Measurements from ENCODE around the gene GPAT3.
"Not testable (repeated sequence)": the region's sequence is repeated elsewhere in the genome, so short reads cannot be mapped to it uniquely, and the experiment has no call there.

GPAT3 gene

DNA sequence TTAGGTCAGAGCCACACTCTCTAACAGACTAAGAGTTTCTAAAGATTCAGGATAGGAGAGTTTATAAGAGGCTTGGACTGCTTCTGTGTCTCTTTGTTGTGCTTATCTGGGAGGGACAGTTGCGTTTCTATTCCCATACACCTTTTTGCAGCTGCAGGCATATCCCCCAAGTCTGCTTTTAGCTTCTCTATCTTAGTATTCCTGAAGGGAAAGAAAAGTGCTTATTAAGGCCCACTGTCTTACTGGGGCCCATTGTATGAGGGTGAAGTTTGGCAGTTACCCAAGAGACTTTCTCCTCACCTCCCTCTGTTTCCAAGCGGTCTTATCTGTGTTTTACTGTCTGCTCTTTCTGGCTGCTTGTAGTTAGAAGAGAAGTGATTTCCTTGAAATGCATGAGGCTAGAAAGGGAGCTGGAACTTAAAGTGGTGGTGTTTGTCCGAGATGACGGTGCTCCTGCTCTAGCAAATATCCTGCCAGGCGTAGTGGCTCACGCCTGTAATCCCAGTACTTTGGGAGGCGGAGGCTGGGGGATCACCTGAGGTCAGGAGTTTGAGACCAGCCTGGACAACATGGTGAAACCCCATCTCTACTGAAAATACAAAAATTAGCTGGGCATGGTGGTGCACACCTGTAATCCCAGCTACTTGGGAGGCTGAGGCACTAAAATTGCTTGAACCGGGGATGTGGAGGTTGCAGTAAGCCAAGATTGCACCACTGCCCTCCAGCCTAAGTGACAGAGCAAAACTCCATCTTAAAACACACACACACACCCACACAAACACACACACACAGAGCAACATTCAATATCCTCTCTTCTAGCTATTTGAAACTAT, 39.6 kb upstream of the GPAT3 start:
- not testable (repeated sequence) for H3K9ac ChIP-seq (ENCODE audit: low read length); H3K36me3 ChIP-seq (ENCODE audit: control insufficient read depth in 1 of 2, insufficient read depth in 2 of 2, low read length in 2 of 2); H3K27me3 ChIP-seq (ENCODE audit: insufficient read depth, low read length); H2BK5ac ChIP-seq (ENCODE audit: low read depth, low read length, poor library complexity); H3K4me1 ChIP-seq (ENCODE audit: control insufficient read depth in 1 of 2, insufficient read depth in 2 of 2, low read length in 2 of 2); H3K4me2 ChIP-seq (ENCODE audit: low read length); H3K79me1 ChIP-seq (ENCODE audit: low read length); H3K4me3 ChIP-seq (ENCODE audit: low read depth, low read length); H4K8ac ChIP-seq (ENCODE audit: low read depth, low read length); DNase-seq; H3K18ac ChIP-seq (ENCODE audit: low read length); H2BK12ac ChIP-seq (ENCODE audit: low read length); H2AK5ac ChIP-seq (ENCODE audit: low read length); H4K12ac ChIP-seq (ENCODE audit: low read depth, low read length); H3K79me2 ChIP-seq (ENCODE audit: control insufficient read depth, insufficient read depth, low read length, poor library complexity); H3K27ac ChIP-seq (ENCODE audit: low read depth, low read length); H2AFZ ChIP-seq (ENCODE audit: insufficient read depth, low read length, poor library complexity); H3K14ac ChIP-seq (ENCODE audit: low read length); H4K91ac ChIP-seq (ENCODE audit: low read depth, low read length); H3K23ac ChIP-seq (ENCODE audit: low read length); H3K9me3 ChIP-seq (ENCODE audit: insufficient read depth, low read depth, low read length); H3K4ac ChIP-seq (ENCODE audit: low read depth, low read length); H2BK120ac ChIP-seq (ENCODE audit: insufficient read depth, low read length, poor library complexity)
- no CpG with 5 or more reads among the region's 8 CpGs for WGBS (ENCODE audit: extremely low coverage, insufficient coverage, insufficient read length)

DNA sequence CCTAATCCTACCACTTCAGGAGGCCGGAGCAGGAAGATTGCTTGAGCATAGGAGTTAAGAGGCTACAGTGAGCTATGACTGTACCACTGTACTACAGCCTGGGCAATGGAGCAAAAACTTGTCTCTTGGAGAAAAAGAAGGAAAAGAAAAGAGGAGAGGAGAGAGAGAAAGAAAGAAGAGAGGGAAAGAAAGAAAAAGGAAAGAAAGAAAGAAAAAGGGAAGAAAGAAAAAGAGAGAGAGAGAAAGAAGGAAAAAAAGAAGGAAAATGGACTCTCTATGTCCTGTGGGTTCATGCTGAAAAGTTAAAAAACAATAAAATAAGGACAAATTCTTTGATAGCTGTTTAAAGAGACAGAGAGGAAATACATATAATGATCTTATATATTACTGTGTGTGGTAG, 37.7 kb upstream of the GPAT3 start:
- no peak overlapping the region for H3K4me2 ChIP-seq (ENCODE audit: low read length)
- H2AFZ ChIP-seq (ENCODE audit: insufficient read depth, low read length, poor library complexity) = no peak overlapping the region
- no peak overlapping the region for H3K4ac ChIP-seq (ENCODE audit: low read depth, low read length)
- no peak overlapping the region for H3K23ac ChIP-seq (ENCODE audit: low read length)
- H3K27me3 ChIP-seq (ENCODE audit: insufficient read depth, low read length) = no peaks in the 10 kb centered on the region
- H3K4me1 ChIP-seq (ENCODE audit: control insufficient read depth in 1 of 2, insufficient read depth in 2 of 2, low read length in 2 of 2) = no peaks in the 10 kb centered on the region
- H3K9ac ChIP-seq (ENCODE audit: low read length) = no peak overlapping the region
- H4K8ac ChIP-seq (ENCODE audit: low read depth, low read length) = no peak overlapping the region
- H4K91ac ChIP-seq (ENCODE audit: low read depth, low read length) = no peak overlapping the region
- no peak overlapping the region for H2AK5ac ChIP-seq (ENCODE audit: low read length)
- peaks cover 2% of the 10 kb centered on the region for H3K9me3 ChIP-seq (ENCODE audit: insufficient read depth, low read depth, low read length)
- H2BK120ac ChIP-seq (ENCODE audit: insufficient read depth, low read length, poor library complexity) = no peak overlapping the region
- H3K79me2 ChIP-seq (ENCODE audit: control insufficient read depth, insufficient read depth, low read length, poor library complexity) = no peaks in the 10 kb centered on the region
- H3K27ac ChIP-seq (ENCODE audit: low read depth, low read length) = no peak overlapping the region
- H3K14ac ChIP-seq (ENCODE audit: low read length) = no peak overlapping the region
- H2BK12ac ChIP-seq (ENCODE audit: low read length) = no peak overlapping the region
- no peak overlapping the region for H3K4me3 ChIP-seq (ENCODE audit: low read depth, low read length)
- no peak overlapping the region for H4K12ac ChIP-seq (ENCODE audit: low read depth, low read length)
- no peaks in the 10 kb centered on the region for H3K79me1 ChIP-seq (ENCODE audit: low read length)
- no peak overlapping the region for H3K18ac ChIP-seq (ENCODE audit: low read length)
- H2BK5ac ChIP-seq (ENCODE audit: low read depth, low read length, poor library complexity) = no peak overlapping the region
- no CpG with 5 or more reads among the region's 1 CpG for WGBS (ENCODE audit: extremely low coverage, insufficient coverage, insufficient read length)
- no peaks in the 10 kb centered on the region for H3K36me3 ChIP-seq (ENCODE audit: control insufficient read depth in 1 of 2, insufficient read depth in 2 of 2, low read length in 2 of 2)
- no peak for DNase-seq

DNA sequence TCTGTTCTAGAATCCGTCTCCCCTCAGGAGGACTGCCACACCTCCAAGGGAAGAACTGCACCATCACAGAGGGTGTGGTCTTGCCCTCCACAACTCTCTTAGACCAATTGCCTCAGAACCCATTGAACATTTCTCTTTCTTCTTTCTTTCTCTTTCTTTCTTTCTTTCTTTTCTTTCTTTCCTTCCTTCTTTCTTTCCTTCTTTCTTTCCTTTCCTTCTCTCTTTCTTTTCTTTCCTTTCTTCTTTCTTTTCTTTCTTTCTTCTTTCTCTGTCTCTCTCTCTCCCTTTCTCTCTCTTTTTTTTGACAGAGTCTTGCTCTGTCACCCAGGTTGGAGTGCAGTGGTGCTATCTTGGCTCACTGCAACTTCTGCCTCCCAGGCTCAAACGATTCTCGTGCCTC, 34.2 kb upstream of the GPAT3 start:
- not testable (repeated sequence) for H2BK12ac ChIP-seq (ENCODE audit: low read length); H4K12ac ChIP-seq (ENCODE audit: low read depth, low read length); H3K9ac ChIP-seq (ENCODE audit: low read length); H3K36me3 ChIP-seq (ENCODE audit: control insufficient read depth in 1 of 2, insufficient read depth in 2 of 2, low read length in 2 of 2); DNase-seq; H3K14ac ChIP-seq (ENCODE audit: low read length); H2BK5ac ChIP-seq (ENCODE audit: low read depth, low read length, poor library complexity); H3K27ac ChIP-seq (ENCODE audit: low read depth, low read length); H3K27me3 ChIP-seq (ENCODE audit: insufficient read depth, low read length); H3K23ac ChIP-seq (ENCODE audit: low read length); H3K4me3 ChIP-seq (ENCODE audit: low read depth, low read length); H3K18ac ChIP-seq (ENCODE audit: low read length); H4K91ac ChIP-seq (ENCODE audit: low read depth, low read length); H2AFZ ChIP-seq (ENCODE audit: insufficient read depth, low read length, poor library complexity); H3K4me1 ChIP-seq (ENCODE audit: control insufficient read depth in 1 of 2, insufficient read depth in 2 of 2, low read length in 2 of 2); H3K4me2 ChIP-seq (ENCODE audit: low read length); H3K79me1 ChIP-seq (ENCODE audit: low read length); H2BK120ac ChIP-seq (ENCODE audit: insufficient read depth, low read length, poor library complexity); H3K9me3 ChIP-seq (ENCODE audit: insufficient read depth, low read depth, low read length); H2AK5ac ChIP-seq (ENCODE audit: low read length); H3K79me2 ChIP-seq (ENCODE audit: control insufficient read depth, insufficient read depth, low read length, poor library complexity); H3K4ac ChIP-seq (ENCODE audit: low read depth, low read length); H4K8ac ChIP-seq (ENCODE audit: low read depth, low read length)
- no CpG with 5 or more reads among the region's 3 CpGs for WGBS (ENCODE audit: extremely low coverage, insufficient coverage, insufficient read length)

DNA sequence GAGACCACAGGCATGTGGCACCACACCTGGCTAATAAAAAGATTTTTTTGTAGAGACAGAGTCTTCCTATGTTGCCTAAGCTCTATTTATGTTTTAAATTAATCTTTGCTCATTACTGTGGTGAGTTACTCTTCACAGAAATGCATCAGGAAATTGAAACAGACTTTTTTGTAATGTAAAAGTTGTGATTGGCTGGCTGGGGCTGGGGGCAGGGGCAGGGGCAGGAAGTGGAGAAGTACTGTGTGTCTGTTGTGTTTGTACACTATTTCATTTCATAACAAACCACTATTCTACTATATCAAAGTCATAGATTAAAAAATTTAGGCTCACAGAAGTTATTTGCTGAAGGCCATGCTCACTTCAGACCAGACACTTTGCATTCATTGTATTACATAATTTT, 31.9 kb upstream of the GPAT3 start:
- Histone ChIP-seq H3K9ac (ENCODE audit: low read length) (no peak overlapping the region), H3K14ac (ENCODE audit: low read length) (no peak overlapping the region), H4K12ac (ENCODE audit: low read depth, low read length) (no peak overlapping the region), H2BK12ac (ENCODE audit: low read length) (no peak overlapping the region), H3K4me1 (ENCODE audit: control insufficient read depth in 1 of 2, insufficient read depth in 2 of 2, low read length in 2 of 2) (peaks cover 0 to 2% of the 10 kb centered on the region in 2 experiments), H3K36me3 (ENCODE audit: control insufficient read depth in 1 of 2, insufficient read depth in 2 of 2, low read length in 2 of 2) (no peaks in the 10 kb centered on the region), H3K27ac (ENCODE audit: low read depth, low read length) (no peak overlapping the region), H3K9me3 (ENCODE audit: insufficient read depth, low read depth, low read length) (no peaks in the 10 kb centered on the region), H3K18ac (ENCODE audit: low read length) (no peak overlapping the region), H2AFZ (ENCODE audit: insufficient read depth, low read length, poor library complexity) (no peak overlapping the region), H3K79me2 (ENCODE audit: control insufficient read depth, insufficient read depth, low read length, poor library complexity) (no peaks in the 10 kb centered on the region), H4K91ac (ENCODE audit: low read depth, low read length) (no peak overlapping the region), H3K79me1 (ENCODE audit: low read length) (no peaks in the 10 kb centered on the region), H3K23ac (ENCODE audit: low read length) (no peak overlapping the region), H3K4ac (ENCODE audit: low read depth, low read length) (no peak overlapping the region), H3K4me2 (ENCODE audit: low read length) (no peak overlapping the region), H4K8ac (ENCODE audit: low read depth, low read length) (no peak overlapping the region), H3K27me3 (ENCODE audit: insufficient read depth, low read length) (no peaks in the 10 kb centered on the region), H2AK5ac (ENCODE audit: low read length) (no peak overlapping the region), H3K4me3 (ENCODE audit: low read depth, low read length) (no peak overlapping the region), H2BK5ac (ENCODE audit: low read depth, low read length, poor library complexity) (no peak overlapping the region), H2BK120ac (ENCODE audit: insufficient read depth, low read length, poor library complexity) (no peak overlapping the region)
- DNase-seq = no peak
